Neural crest cell (in vitro differentiated cells): ENCODE measurements around the gene TNKS1BP1. TPM values are rescaled to one million over a fixed set of nuclear protein-coding genes. Genes with fewer than 3 reads are reported as not detected.

ENCODE experiments used
- DNase-seq: peaks from one replicate; pipeline ENCODE4 v3.0.0; 2021; ENCODE audit warnings: low read depth, mixed read lengths, low spot score
- H3K27ac Mint-ChIP-seq: one replicate; pipeline ENCODE4 v1.8.0; 2021; ENCODE audit warnings: mild to moderate bottlenecking, mixed read lengths; ENCODE audit not compliant: unreplicated experiment
- H3K27me3 Mint-ChIP-seq: 2 replicates; pipeline ENCODE4 v1.8.0; 2021; ENCODE audit warnings: low read depth, mild to moderate bottlenecking, mixed read lengths
- H3K36me3 Mint-ChIP-seq: 2 replicates; pipeline ENCODE4 v1.8.0; 2021; ENCODE audit warnings: low read depth, mild to moderate bottlenecking, mixed read lengths
- H3K4me1 Mint-ChIP-seq: 2 replicates; pipeline ENCODE4 v1.8.0; 2021; ENCODE audit warnings: mixed read lengths
- H3K4me3 Mint-ChIP-seq: one replicate; pipeline ENCODE4 v1.8.0; 2021; ENCODE audit warnings: mild to moderate bottlenecking, mixed read lengths
- H3K9me3 Mint-ChIP-seq: 2 replicates; pipeline ENCODE4 v1.8.0; 2021; ENCODE audit warnings: mixed read lengths
- total RNA-seq: library from RNA; stranded (reverse); gene quantifications from 2 replicates; pipeline ENCODE4 v1.2.1, GENCODE V29; 2021
- TF ChIP-seq, protein P1 (sequence below): fragments of 200-600 bp; sonication (generic); conservative IDR thresholded peaks from 2 replicates; pipeline ENCODE4 v1.5.0; 2021; ENCODE audit warnings: antibody characterized with exemption, mild to moderate bottlenecking

TNKS1BP1 gene
- total RNA-seq, 1 donor from 2014 or later, result 114 TPM

DNA sequence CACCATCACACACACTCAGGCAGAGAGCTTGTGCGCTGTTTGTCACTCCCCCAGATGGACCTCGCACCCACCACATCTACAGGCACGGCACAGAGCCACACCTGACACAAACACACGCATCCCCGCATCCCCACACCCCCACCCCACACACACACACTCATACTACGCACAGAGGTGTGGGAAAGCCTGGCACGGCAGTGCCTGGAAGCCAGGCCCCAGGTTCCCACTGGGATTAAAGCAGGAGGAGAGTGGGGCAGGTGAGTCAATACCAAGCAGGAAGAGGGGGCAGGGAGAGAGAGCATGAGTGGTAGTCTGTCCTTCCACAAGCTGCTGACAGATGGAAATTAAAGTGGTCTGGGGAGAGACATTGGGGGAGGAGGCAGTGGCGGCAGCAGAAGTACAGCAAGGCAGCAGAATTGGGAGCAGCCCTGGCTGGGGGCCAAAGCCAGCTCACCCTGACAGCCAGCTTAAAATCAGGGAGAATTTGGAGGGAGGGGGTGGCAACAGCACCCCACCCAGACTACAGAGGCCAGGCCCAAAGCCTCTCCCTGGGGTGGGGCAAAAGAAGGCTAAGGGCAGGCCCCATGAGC, 20.7 kb downstream of the TNKS1BP1 start:
- Mint-ChIP-seq H3K4me3 (no peak overlapping the region), H3K27ac (no peak overlapping the region), H3K36me3 (peaks cover 24% of the 10 kb centered on the region), H3K4me1 (no peaks in the 10 kb centered on the region), H3K9me3 (no peaks in the 10 kb centered on the region), H3K27me3 (no peaks in the 10 kb centered on the region)
- DNase-seq, result no peak
- TF ChIP-seq, protein P1, sequence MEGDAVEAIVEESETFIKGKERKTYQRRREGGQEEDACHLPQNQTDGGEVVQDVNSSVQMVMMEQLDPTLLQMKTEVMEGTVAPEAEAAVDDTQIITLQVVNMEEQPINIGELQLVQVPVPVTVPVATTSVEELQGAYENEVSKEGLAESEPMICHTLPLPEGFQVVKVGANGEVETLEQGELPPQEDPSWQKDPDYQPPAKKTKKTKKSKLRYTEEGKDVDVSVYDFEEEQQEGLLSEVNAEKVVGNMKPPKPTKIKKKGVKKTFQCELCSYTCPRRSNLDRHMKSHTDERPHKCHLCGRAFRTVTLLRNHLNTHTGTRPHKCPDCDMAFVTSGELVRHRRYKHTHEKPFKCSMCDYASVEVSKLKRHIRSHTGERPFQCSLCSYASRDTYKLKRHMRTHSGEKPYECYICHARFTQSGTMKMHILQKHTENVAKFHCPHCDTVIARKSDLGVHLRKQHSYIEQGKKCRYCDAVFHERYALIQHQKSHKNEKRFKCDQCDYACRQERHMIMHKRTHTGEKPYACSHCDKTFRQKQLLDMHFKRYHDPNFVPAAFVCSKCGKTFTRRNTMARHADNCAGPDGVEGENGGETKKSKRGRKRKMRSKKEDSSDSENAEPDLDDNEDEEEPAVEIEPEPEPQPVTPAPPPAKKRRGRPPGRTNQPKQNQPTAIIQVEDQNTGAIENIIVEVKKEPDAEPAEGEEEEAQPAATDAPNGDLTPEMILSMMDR, result no peak

DNA sequence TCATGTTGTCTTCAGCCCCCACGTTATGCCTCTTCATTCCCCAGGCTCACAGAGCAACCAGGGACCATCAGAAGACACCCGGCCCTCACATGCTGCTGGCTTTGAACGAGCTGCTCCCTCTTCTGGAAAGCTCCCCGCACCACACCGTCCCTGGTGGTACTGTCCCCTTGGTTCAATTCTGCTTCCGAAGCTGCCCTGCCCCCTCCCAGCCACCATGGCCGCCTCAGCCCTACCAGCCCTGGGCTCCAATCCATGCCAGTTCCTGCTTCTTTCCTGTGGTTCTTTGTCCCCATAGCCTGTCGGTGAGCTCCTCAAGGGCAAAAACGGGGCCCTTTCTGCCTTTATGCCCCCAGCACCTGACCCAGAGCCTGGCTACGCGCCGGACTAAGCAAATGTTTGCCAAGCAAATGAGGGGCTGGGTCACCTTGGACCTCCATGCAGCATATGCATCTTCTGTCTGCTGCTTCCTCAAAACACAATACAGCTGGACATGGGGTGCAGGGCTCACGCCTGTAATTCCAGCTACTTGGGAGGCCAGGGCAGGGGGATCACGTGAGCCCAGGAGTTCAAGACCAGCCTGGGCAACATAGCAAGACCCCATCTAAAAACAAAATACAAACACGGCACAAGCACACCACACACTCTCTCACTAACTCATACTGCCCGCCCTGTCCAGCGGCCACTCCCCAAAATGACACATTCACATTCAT, 21.3 kb downstream of the TNKS1BP1 start:
- Mint-ChIP-seq H3K27me3 (no peaks in the 10 kb centered on the region), H3K27ac (no peak overlapping the region), H3K36me3 (peaks cover 25% of the 10 kb centered on the region), H3K4me3 (no peak overlapping the region), H3K4me1 (no peaks in the 10 kb centered on the region), H3K9me3 (no peaks in the 10 kb centered on the region)
- TF ChIP-seq, protein P1, result no peak
- DNase-seq, result no peak

DNA sequence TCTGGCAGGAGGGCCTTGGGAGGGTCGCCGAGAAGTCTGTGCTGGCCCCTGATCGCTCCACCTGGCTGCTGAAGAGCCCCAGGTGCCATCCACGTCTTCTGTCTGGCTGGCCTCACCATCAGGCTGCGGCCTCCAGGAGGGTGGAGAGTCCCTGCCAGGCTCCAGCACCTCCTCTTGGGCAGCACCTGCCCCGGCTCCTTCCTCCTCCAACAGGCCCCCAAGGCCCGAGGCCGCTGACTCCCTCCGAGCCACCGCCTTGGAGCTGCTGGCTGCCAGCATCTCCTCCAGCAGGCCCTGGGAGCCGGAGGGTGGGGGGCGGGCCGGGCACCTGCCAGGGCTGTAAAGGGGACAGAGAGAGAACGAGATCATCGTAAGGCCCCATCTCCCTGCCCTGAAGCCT, 22.3 kb downstream of the TNKS1BP1 start:
- TF ChIP-seq, protein P1, result no peak
- H3K9me3 Mint-ChIP-seq, result no peaks in the 10 kb centered on the region
- peaks cover 33% of the 10 kb centered on the region for H3K36me3 Mint-ChIP-seq
- H3K27ac Mint-ChIP-seq, result no peak overlapping the region
- no peak overlapping the region for H3K4me3 Mint-ChIP-seq
- no peaks in the 10 kb centered on the region for H3K27me3 Mint-ChIP-seq
- no peaks in the 10 kb centered on the region for H3K4me1 Mint-ChIP-seq
- DNase-seq, result no peak

DNA sequence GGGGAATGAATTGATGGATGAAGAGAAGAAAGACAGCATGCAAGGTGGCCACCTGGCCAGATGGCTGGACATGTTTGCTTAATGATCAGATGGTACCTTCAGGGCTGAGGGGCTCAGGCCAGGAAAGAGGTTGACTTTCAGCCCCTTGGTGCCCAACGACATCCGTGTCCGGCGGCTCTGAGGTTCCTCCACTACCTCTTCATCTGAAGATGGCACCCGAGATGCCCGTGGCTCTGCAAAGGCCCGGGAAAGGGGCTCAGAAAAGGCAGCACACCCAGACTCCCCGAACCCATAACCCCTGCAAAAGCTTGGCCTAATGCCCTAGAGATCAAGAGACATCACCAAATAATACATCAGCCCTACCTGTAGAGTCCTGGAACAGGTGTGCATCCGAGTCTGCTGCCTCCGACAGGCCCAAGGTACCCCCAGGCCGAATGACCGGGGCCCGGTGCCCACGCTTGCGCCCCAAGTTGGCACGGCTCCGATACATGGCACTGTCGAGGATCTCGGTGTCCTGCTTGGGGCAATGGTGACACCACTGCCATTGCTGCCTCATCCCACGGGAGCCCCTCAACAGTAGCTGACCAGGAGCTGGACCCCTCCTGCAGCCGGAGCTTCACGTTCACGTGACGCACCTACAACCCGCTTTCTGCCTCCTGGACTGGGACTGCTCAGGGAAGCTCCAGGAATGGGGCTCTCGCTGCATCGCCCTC, 22.9 kb downstream of the TNKS1BP1 start:
- Mint-ChIP-seq H3K27ac (no peak overlapping the region), H3K27me3 (no peaks in the 10 kb centered on the region), H3K4me3 (no peak overlapping the region), H3K4me1 (no peaks in the 10 kb centered on the region), H3K9me3 (no peaks in the 10 kb centered on the region), H3K36me3 (peaks cover 37% of the 10 kb centered on the region)
- TF ChIP-seq, protein P1, result no peak
- DNase-seq, result no peak

DNA sequence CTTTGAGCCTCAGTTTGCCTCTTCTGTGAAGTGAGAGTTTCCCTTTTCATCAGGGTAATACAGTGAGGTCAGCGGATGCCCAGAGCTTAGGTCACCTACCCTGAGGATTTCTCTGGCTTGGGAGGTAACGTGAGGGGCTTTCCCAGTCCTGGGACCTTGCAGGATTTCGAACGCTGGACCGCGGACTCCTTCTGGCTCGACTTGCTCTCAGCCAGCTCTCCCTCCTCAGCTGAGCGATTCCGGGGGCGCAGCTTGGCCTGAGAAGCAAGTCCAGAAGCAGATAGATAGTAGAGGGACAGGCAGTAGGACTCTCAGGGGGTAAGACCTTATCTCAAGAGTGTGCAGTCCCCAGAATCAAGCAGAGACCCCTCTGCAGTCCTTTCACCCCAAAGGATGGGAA, 24.0 kb downstream of the TNKS1BP1 start:
- Mint-ChIP-seq H3K36me3 (peaks cover 41% of the 10 kb centered on the region), H3K4me3 (no peak overlapping the region), H3K9me3 (no peaks in the 10 kb centered on the region), H3K4me1 (no peaks in the 10 kb centered on the region), H3K27me3 (no peaks in the 10 kb centered on the region), H3K27ac (no peak overlapping the region)
- TF ChIP-seq, protein P1, result no peak
- no peak for DNase-seq
